GM19438 (cell line): ENCODE results near the gene SDR39U1.

Experiments used
- ATAC-seq: cut with Tn5 transposase; IDR thresholded peaks from one replicate; pipeline ENCODE4 v1.9.1; 2021; ENCODE audit warnings: low read depth; ENCODE audit not compliant: unreplicated experiment

SDR39U1 gene

GRCh38 chr14:24392325-24393091 is 50.1 kb downstream of the SDR39U1 start:
- ATAC-seq: no peak

GRCh38 chr14:24390701-24391468 is 51.7 kb downstream of the SDR39U1 start:
- no peak for ATAC-seq
